Activated naive CD4-positive, alpha-beta T cell treated with anti-CD3 and anti-CD28 coated beads for 36 hours (primary cell): ENCODE measurements around the gene SPATA31C1. TPM values are rescaled to one million over a fixed set of nuclear protein-coding genes. Genes with fewer than 3 reads are reported as not detected.

Experiments
- CTCF ChIA-PET: fragments of 350-600 bp; sonication (Branson Sonifier 250); formaldehyde crosslinking; loops from one replicate; lab custom pipeline; 2021; ENCODE audit warnings: antibody characterized with exemption; lab: Charles Lee
- DNase-seq: peaks from one replicate; pipeline ENCODE4 v3.0.0-alpha.2; 2020
- H3K27ac Mint-ChIP-seq: one replicate; pipeline ENCODE4 v1.8.0; 2021; ENCODE audit warnings: mild to moderate bottlenecking, mixed read lengths
- H3K27me3 Mint-ChIP-seq: one replicate; pipeline ENCODE4 v1.8.0; 2021; ENCODE audit warnings: low read depth, mixed read lengths
- H3K36me3 Mint-ChIP-seq: one replicate; pipeline ENCODE4 v1.8.0; 2021; ENCODE audit warnings: low read depth, mixed read lengths
- H3K4me1 Mint-ChIP-seq: one replicate; pipeline ENCODE4 v1.8.0; 2021; ENCODE audit warnings: low read depth, mixed read lengths
- H3K4me3 Mint-ChIP-seq: one replicate; pipeline ENCODE4 v1.8.0; 2021; ENCODE audit warnings: mild to moderate bottlenecking, moderate library complexity, mixed read lengths
- H3K9me3 Mint-ChIP-seq: one replicate; pipeline ENCODE4 v1.8.0; 2021; ENCODE audit warnings: mixed read lengths
- intact Hi-C: fragments of 100-400 bp; cut with micrococcal nuclease; formaldehyde crosslinking; loops from one replicate; pipeline ENCODE4 v1.15.1; 2023
- total RNA-seq, 2 experiments: library from RNA; stranded (reverse); gene quantifications; one replicate each; pipeline ENCODE4 v1.2.3, GENCODE V29; 2021

SPATA31C1 gene
- total RNA-seq, 2 experiments from 2014 or later = not detected

GRCh38 chr9:87880116-87880515 lies 37.6 kb upstream of the SPATA31C1 start:
- no peaks in the 10 kb centered on the region for H3K9me3 Mint-ChIP-seq
- no peak for DNase-seq
- H3K4me3 Mint-ChIP-seq = no peak overlapping the region
- intact Hi-C loops = loop anchor here (10.0 kb wide), 1 partner anchor 195 kb away; no protein-coding TSS in a partner anchor
- H3K27me3 Mint-ChIP-seq = peaks cover 2% of the 10 kb centered on the region
- peaks cover 11% of the 10 kb centered on the region for H3K4me1 Mint-ChIP-seq
- no peak overlapping the region for H3K27ac Mint-ChIP-seq
- H3K36me3 Mint-ChIP-seq = no peaks in the 10 kb centered on the region
- CTCF ChIA-PET = no interaction called here

- no peak for DNase-seq
- Mint-ChIP-seq H3K36me3 (no peaks in the 10 kb centered on the region), H3K4me1 (peaks cover 11% of the 10 kb centered on the region), H3K4me3 (no peak overlapping the region), H3K27me3 (peaks cover 2% of the 10 kb centered on the region), H3K27ac (no peak overlapping the region), H3K9me3 (no peaks in the 10 kb centered on the region)
- intact Hi-C loops = loop anchor here (10.0 kb wide), 1 partner anchor 196 kb away; no protein-coding TSS in a partner anchor
- CTCF ChIA-PET = no interaction called here
Observed at GRCh38 chr9:87880683-87881082, 37.1 kb upstream of the SPATA31C1 start.

GRCh38 chr9:87882627-87883026 lies 35.1 kb upstream of the SPATA31C1 start, which contains the start of gene SPATA31E1:
Gene SPATA31E1, plus strand, starts transcription at chr9:87882877. Its CDS starts 15 bp downstream, at chr9:87882892.
- Mint-ChIP-seq H3K4me3 (no peak within 1 kb of the TSS), H3K4me1 (peaks cover 11% of the 10 kb centered on the region), H3K9me3 (no peaks in the 10 kb centered on the region), H3K36me3 (no peaks in the 10 kb centered on the region), H3K27ac (no peak within 1 kb of the TSS), H3K27me3 (no peaks in the 10 kb centered on the region)
- intact Hi-C loops = loop anchor here (10.0 kb wide), 1 partner anchor 198 kb away; no protein-coding TSS in a partner anchor
- CTCF ChIA-PET = no interaction called here
- DNase-seq = no peak

GRCh38 chr9:87883274-87883673 lies 34.5 kb upstream of the SPATA31C1 start:
- Mint-ChIP-seq H3K4me1 (peaks cover 11% of the 10 kb centered on the region), H3K9me3 (no peaks in the 10 kb centered on the region), H3K27me3 (no peaks in the 10 kb centered on the region), H3K4me3 (no peak overlapping the region), H3K36me3 (no peaks in the 10 kb centered on the region), H3K27ac (no peak overlapping the region)
- CTCF ChIA-PET = no interaction called here
- intact Hi-C loops = loop anchor here (10.0 kb wide), 1 partner anchor 198 kb away; no protein-coding TSS in a partner anchor
- no peak for DNase-seq

- CTCF ChIA-PET = no interaction called here
- intact Hi-C loops = loop anchor here (10.0 kb wide), 1 partner anchor 199 kb away; no protein-coding TSS in a partner anchor
- DNase-seq = no peak
- H3K27me3 Mint-ChIP-seq = no peaks in the 10 kb centered on the region
- no peaks in the 10 kb centered on the region for H3K36me3 Mint-ChIP-seq
- no peak overlapping the region for H3K4me3 Mint-ChIP-seq
- H3K9me3 Mint-ChIP-seq = no peaks in the 10 kb centered on the region
- H3K4me1 Mint-ChIP-seq = peaks cover 6% of the 10 kb centered on the region
- no peak overlapping the region for H3K27ac Mint-ChIP-seq
Observed at GRCh38 chr9:87883990-87884389, 33.8 kb upstream of the SPATA31C1 start.

GRCh38 chr9:87884578-87885459 lies 32.9 kb upstream of the SPATA31C1 start:
- Mint-ChIP-seq H3K9me3 (no peaks in the 10 kb centered on the region), H3K36me3 (no peaks in the 10 kb centered on the region), H3K4me3 (no peak overlapping the region), H3K27ac (no peak overlapping the region), H3K27me3 (no peaks in the 10 kb centered on the region), H3K4me1 (peaks cover 3% of the 10 kb centered on the region)
- no peak for DNase-seq
- CTCF ChIA-PET = no interaction called here
- intact Hi-C loops = loop anchor here (10.0 kb wide), 1 partner anchor 200 kb away; no protein-coding TSS in a partner anchor

- no peaks in the 10 kb centered on the region for H3K4me1 Mint-ChIP-seq
- CTCF ChIA-PET = no interaction called here
- no peak overlapping the region for H3K27ac Mint-ChIP-seq
- no peak for DNase-seq
- no peaks in the 10 kb centered on the region for H3K27me3 Mint-ChIP-seq
- H3K4me3 Mint-ChIP-seq = no peak overlapping the region
- intact Hi-C loops = loop anchor here (10.0 kb wide), 1 partner anchor 201 kb away; no protein-coding TSS in a partner anchor
- H3K36me3 Mint-ChIP-seq = no peaks in the 10 kb centered on the region
- no peaks in the 10 kb centered on the region for H3K9me3 Mint-ChIP-seq
Observed at GRCh38 chr9:87885484-87886189, 32.1 kb upstream of the SPATA31C1 start.

- Mint-ChIP-seq H3K27me3 (no peaks in the 10 kb centered on the region), H3K4me1 (no peaks in the 10 kb centered on the region), H3K36me3 (no peaks in the 10 kb centered on the region), H3K4me3 (no peak overlapping the region), H3K9me3 (no peaks in the 10 kb centered on the region), H3K27ac (no peak overlapping the region)
- CTCF ChIA-PET = no interaction called here
- intact Hi-C loops = loop anchor here (10.0 kb wide), 1 partner anchor 202 kb away; no protein-coding TSS in a partner anchor
- DNase-seq = no peak
Observed at GRCh38 chr9:87886210-87886932, 31.4 kb upstream of the SPATA31C1 start.

GRCh38 chr9:87886933-87887505 lies 30.7 kb upstream of the SPATA31C1 start:
- intact Hi-C loops = loop anchor here (10.0 kb wide), 1 partner anchor 202 kb away; no protein-coding TSS in a partner anchor
- no peaks in the 10 kb centered on the region for H3K27me3 Mint-ChIP-seq
- no peaks in the 10 kb centered on the region for H3K9me3 Mint-ChIP-seq
- no peak for DNase-seq
- CTCF ChIA-PET = no interaction called here
- no peaks in the 10 kb centered on the region for H3K4me1 Mint-ChIP-seq
- H3K36me3 Mint-ChIP-seq = no peaks in the 10 kb centered on the region
- H3K4me3 Mint-ChIP-seq = no peak overlapping the region
- H3K27ac Mint-ChIP-seq = no peak overlapping the region

GRCh38 chr9:87887661-87888480 lies 29.9 kb upstream of the SPATA31C1 start:
- no peak for DNase-seq
- Mint-ChIP-seq H3K27me3 (no peaks in the 10 kb centered on the region), H3K9me3 (no peaks in the 10 kb centered on the region), H3K36me3 (no peaks in the 10 kb centered on the region), H3K4me1 (no peaks in the 10 kb centered on the region), H3K27ac (no peak overlapping the region), H3K4me3 (no peak overlapping the region)
- CTCF ChIA-PET = no interaction called here
- intact Hi-C loops = loop anchor here (10.0 kb wide), 1 partner anchor 203 kb away; no protein-coding TSS in a partner anchor

GRCh38 chr9:87888501-87888900 lies 29.3 kb upstream of the SPATA31C1 start:
- Mint-ChIP-seq H3K27ac (no peak overlapping the region), H3K36me3 (no peaks in the 10 kb centered on the region), H3K4me1 (no peaks in the 10 kb centered on the region), H3K9me3 (no peaks in the 10 kb centered on the region), H3K27me3 (no peaks in the 10 kb centered on the region), H3K4me3 (no peak overlapping the region)
- DNase-seq = no peak
- CTCF ChIA-PET = no interaction called here
- intact Hi-C loops = loop anchor here (10.0 kb wide), 1 partner anchor 204 kb away; no protein-coding TSS in a partner anchor
